ELF-1 (cell line): ENCODE measurements around the gene RAET1E.

Experiments used
- DNase-seq: peaks from one replicate; pipeline ENCODE4 v3.0.0-alpha.2; 2016; ENCODE audit warnings: low read depth, low spot score

Gene RAET1E

GRCh38 chr6:149891259-149891658, 6.7 kb downstream of the RAET1E start:
- no peak for DNase-seq

DNA sequence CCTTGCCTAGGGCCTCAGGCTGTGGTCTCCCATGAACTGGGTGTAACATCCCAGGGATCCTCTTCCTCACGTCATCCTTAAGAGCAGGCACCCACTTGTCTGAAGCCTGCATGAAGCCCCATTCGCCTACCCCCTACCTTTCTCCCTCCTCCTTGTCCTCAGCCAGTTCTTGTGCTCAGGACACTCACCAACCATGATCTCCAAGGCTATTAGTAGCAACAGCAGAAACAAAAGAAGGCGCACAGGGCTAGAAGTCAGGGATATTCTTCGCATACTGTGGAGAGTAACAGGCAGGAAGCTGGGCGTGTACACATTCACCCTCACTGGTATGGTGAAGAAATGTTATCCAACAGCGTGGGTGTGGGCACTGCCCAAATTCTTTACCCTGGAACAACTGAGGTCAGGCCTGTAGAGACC, 7.3 kb downstream of the RAET1E start:
- no peak for DNase-seq

DNA sequence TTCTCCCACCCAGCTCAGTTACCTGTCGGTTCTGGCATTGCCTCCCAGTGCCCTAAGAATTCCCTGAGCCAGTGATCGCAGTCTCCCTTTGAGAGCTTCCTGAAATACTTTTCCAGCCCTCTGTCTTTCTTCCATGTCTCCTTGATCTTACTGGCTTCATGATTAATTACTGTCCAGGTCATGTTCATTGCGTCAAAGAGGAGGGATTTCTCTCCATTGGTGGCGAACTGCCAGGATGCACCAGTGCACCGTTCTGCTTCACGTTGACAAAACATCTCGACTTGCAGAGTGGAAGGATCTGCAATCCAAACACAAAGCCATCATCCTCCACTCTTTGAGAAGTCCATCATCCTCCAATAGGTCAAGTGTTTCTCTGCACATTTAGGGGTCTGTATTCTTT, 8.6 kb downstream of the RAET1E start:
- no peak for DNase-seq

GRCh38 chr6:149888659-149889058, 9.3 kb downstream of the RAET1E start:
- no peak for DNase-seq

- no peak for DNase-seq
These were observed 9.8 kb downstream of the RAET1E start for GRCh38 chr6:149888093-149888492.

GRCh38 chr6:149887343-149887742, 10.6 kb downstream of the RAET1E start:
- DNase-seq = no peak

DNA sequence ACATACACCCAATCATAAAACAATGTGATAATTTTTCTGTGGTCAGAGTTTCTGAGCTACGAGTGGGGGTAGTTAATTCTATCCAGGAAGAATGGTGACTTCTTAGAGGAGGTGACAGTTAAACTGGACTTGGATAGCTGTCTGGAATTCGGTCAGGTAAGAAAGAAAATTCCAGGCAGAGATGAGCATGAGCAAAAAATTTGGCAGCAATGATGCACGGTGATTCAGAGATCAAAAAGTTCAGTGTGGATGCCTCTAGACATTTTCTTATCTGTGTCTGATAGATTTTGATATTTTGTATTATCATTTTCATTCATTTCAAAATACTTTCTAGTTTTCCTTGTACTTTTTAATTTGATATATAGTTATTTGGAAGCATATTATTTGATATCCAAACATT, 12.0 kb downstream of the RAET1E start:
- no peak for DNase-seq

GRCh38 chr6:149884617-149885016, 13.3 kb downstream of the RAET1E start:
- no peak for DNase-seq

DNA sequence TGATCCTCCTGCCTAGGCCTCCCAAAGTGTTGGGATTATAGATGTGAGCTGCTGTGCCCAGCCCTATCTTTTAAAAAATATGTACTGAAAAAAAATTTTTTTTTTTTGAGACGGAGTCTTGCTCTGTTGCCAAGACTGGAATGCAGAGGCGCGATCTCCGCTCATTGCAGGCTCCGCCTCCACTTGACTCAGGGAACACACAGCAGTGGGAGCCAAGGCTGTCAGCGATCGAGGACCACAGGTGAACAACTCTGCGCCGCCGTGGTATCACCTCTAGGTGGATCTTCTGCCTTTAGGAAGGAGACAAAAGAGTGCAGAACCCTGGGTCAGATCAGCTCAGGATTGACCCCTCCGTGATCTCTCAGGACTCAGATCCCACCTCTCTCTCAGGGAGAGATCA, 13.7 kb downstream of the RAET1E start:
- no peak for DNase-seq

- DNase-seq = no peak
These were observed 16.1 kb downstream of the RAET1E start for GRCh38 chr6:149881860-149882259.

GRCh38 chr6:149881066-149881766, 16.7 kb downstream of the RAET1E start:
- DNase-seq = no peak

DNA sequence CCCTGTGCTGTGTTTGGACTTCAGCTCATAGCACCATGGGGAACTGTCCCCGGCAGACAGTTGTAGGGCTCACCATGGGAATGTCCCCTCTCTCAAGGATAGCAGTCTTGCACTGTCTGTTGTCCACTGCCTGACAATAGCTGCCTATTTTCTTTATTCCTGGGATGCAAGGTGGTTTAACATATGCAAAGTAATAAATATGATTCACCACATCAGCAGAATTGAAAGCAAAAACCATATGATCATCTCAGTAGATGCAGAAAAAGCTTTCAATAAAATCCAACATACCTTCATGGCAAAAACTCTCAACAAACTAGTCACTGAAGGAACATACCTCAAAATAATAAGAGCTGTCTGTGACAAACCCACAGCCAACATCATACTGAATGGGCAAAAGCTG, 20.3 kb downstream of the RAET1E start:
- no peak for DNase-seq

DNA sequence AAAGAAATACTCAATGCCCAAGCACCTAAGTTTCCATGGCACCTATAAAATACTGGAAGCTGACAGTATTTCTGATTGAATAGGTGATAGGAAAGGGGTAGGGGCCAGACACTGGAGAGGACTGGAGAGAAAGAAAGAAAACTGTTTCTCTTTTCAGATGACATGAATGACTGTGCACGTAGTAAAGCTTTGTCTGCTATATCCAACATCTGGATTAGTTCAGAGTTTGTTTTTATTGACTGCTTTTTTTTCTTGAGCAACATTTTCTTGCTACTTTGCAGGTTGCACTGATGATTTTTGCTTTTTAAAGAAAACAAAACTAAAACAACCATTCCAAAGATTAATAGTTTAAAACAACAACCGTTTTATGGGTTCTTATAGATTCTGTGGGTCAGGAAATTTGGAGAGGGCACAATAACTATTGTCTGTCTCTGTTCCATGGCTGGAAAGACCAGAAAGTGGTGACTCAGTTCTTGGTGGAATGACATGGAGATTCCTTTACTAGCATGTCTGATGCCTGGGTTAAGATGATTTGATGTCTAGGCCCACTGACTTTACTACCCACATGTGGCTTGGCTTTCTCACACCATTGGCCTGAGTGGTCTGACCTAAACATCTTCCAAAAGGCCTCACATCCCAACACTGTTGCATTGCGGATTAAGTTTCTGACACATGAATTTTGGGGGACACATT, 21.5 kb downstream of the RAET1E start:
- DNase-seq = no peak

- DNase-seq = no peak
These were observed 25.7 kb downstream of the RAET1E start for GRCh38 chr6:149872233-149872632.

DNA sequence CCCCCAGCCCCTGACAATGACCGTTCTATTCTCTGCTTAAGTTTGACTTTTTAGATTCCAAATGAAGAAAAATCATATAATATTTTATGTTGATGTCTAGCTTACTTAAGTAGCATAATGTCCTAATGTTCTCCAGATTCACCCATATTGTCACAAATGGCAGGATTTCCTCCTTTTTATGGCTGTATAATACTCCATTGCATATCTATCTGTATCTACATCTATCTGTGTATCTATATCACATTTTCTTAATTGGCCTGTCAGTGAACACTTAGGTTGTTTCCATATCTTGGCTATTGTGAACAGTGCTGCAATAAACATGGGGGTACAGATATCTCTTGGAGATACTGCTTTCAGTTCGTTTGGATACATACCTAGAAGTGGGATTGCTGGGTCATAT, 26.7 kb downstream of the RAET1E start:
- DNase-seq = no peak

DNA sequence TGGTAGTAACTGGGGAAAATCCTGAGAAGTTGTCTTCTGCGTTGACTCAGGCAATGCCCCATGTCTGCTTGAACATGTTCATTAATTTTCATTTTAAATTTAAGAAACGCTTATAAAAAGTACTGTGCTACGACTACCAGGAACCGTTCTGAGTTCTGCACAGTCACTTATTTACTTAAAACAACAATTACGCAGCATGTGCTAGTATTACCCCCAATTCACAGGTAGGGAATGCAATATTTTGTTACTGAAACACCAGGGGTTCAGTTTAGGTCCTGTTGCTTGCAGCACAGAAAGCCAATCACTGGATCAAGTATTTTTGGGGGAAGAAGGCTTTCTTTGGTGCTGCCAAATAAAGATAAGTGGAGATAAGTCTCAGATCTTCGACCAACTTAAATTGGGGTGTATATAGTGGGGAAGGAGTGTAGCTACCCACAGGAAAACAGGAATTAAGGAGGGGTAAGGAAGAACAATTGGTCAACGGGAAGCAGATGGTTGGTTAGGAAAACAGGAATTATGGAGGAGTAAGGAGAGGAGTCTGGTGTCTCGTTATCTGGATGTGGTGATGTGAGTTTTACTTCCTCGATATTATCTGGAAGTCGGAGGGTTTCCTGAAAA, 28.5 kb downstream of the RAET1E start:
- no peak for DNase-seq

- peak; percentile 47 for DNase-seq
These were observed 29.9 kb downstream of the RAET1E start for GRCh38 chr6:149867876-149868640.

DNA sequence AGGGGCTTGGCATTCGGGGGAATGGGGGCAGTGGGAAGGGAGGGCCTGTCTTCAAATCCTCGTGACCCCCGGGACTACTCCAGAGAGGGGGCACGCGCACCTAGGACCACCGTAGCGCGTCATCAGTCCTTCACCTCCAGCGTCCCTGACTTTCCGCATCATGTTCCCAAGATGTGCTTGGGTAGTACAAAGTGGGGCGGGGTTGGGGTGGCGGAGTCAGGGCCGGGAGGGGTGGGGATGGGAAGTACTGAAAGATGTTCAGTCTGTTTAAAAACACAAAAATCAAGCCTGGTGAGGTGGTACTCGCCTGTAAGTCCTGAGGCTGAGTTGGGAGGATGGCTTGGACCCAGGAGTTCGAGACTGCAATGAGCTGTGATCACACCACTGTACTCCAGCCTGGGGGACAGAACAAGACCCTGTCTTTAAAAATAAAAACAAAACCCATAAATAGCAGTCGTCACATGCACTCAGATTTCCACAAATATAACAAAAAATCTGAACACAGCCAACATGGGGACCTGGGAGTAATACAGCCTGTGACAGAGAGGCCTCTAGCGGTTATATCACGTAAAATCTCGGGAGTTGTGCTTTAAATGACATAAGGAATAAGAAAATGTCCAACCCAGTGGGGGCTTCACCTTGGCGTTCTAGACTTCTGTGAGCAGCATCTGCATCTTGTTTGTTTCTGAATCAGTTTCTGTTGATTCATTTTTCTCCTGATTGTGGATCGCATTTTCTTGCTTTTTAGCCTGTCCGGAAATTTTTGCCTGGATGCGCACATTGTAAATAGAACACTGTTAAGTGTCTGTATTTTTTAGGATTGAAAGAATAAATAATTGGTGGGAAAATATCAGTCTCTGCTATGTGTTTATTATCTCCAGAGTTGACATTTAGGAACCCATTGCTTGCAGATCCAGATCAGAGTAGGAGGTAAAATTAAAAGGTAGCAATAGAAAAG, 33.1 kb downstream of the RAET1E start:
- no peak for DNase-seq

DNA sequence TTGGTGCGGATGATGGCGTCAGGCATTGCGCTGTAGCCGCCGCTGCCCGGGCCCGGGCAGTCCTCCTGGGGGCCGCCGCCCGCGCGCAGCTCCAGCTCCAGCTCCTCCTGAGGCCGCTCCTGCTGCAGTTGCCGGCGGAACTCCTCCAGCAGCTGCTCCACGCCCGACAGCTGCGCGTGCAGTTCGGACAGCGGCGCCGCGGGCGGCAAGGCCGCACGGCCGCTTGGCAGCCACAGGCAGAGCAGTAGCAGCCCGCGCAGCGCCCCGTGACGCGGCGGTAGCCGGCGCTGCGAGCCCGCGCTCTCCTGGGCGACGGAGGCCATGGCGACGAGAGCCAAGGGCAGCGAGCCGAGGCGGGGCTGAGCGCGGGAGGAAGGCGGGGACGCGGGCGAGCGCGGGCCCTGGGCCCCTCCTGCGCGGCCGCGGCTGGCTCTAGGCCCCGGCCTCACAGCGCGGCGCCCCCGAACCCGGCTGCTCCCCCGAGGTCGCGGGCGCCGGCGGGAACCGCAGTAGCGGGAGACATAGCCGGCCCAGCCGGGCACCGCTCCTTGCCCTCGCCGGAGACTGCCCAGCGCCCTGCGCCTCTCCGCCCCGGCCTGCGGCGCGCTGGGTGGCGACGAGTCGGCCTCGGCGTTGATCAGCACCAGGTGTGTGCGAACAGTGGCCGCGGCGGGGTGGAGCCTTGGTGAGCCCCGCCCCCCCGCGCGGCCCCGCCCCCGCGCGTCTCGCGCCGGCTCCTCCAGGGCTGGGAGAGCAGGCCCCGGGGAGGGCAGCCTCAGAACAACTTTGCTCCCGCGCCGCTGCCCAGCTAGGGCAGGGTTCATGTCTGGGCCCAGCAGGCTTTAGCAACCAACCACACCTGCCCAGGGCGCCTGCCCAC, 34.0 kb downstream of the RAET1E start, which contains the start of gene LRP11:
LRP11 (minus strand) TSS at position 662 of the 880 bp plus-strand sequence; CDS start at position 323, 339 bp downstream.
- peak; percentile 85 for DNase-seq
